ENCODE data around the gene PCNX2. TPM values are rescaled to one million over a fixed set of nuclear protein-coding genes. Genes with fewer than 3 reads are reported as not detected.
A peak's percentile ranks its signal among the peaks of the same experiment; 100 is the strongest.
"Not testable (repeated sequence)": the region's sequence is repeated elsewhere in the genome, so short reads cannot be mapped to it uniquely, and the experiment has no call there.

Gene PCNX2
- total RNA-seq, 1 donor from 2014 or later = 4.9 TPM

DNA sequence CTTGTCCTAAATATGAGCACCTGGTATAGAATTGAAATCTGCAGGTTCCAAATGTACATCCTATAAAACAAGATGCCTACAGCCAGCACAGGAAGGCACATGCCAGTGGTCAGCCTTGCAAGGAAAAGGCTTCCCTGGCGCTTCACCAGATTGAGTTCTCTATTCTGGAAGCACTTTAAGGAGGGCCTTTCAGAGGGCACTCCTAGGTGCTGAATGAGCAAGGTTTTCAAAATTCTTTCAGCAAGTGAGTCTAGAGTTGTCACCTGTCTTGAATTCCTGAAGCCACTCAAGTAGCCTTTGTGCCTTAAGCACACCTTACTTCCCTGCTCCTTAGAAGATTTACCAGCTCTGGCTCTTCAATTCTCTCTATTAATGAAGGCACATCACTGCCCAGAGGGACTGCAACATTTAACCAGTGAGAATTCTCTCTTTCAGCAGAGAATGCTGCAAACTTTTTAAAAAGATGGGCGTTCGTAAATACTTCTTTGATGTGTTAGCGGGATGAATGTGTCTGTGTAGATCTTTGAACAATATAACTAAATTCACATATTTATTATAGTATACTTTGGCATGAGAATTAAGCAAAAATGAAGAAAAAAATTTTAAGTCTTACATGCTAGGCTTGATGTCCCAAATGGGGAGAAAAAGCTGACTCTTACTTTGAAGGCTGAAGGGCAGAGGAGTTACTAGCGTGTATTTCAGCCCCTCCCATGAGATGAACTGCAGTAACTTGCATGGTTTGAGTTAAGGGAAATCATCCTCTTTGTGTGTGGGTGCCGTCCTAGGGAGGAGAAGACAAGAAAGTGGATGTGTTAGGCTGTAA, 183.1 kb downstream of the PCNX2 start:
- DNase-seq (ENCODE audit: low read depth, low spot score) = no peak

DNA sequence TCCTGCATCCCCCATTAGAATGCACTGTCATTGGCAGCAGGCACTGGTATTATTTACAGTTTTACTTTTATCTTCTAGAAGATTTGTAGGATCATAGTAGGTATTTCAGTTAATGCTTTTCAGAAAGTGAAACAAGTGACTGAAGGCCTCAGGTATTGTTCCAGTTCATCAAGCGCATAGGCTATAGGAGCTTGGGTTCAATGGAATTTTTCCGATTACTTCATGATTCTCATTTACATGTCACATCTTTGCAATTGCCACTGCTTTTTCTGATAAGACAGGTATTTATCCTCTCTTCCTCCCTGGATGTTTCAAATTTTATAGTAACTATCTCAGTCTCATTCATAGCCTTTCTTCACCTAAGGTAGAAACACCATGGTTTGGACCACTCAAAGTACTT, 183.8 kb downstream of the PCNX2 start:
- DNase-seq (ENCODE audit: low read depth, low spot score) = no peak

DNA sequence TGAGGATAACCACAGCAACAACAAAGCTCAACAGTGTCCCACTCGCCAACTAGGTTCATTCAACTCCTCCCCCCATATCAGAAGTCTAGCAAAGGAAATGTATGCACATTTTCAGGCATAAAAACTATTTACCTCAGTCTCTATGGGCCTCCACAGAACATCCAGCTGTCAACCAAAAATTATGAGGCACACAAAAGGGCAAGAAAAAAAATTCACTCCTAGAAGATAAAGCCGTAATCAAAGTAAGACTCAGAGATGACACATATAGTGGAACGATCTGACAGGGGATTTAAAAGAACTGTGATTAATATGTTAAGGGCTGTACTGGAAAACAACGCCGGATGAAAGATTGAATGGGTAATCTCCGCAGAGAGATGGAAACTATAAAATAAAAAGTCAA, 186.4 kb downstream of the PCNX2 start:
- no peak for DNase-seq (ENCODE audit: low read depth, low spot score)

DNA sequence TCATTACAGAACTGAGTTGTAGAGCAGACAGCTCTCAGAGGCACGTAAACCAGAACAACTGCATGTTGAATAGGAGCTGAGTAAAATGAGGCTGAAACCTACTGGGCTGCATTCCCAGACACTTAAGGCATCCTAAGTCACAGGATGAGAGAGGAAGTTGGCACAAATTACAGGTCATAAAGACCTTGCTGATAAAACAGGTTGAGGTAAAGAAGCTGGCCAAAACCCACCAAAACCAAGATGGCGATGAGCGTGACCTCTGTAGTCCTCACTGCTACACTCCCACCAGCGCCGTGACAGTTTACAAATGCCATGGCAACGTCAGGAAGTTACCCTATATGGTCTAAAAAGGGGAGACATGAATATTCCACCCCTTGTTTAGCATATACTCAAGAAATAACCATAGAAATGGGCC, 187.8 kb downstream of the PCNX2 start:
- DNase-seq (ENCODE audit: low read depth, low spot score) = not testable (repeated sequence)

DNA sequence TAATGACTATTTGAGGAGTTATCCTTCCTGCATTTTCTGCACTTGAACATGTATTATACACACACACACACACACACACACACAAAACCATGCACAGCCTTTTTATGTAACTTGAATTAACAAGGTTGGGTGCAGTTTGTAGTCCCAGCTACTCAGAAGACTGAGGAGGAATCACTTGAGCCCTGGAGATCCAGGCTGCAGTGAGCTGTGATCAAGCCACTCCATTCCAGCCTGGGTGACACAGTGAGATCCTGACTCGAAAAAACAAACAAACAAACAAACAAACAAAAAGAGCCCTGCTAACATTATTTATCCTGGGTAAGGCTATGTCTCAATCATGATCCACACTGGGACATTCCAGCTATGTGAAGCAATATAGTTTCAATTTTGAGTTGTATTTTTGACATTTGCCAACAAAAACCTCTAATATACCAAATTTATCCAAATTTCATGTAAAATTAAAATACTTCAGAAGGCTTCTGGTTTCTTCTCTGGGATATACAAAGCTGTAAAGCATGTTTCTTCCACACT, 188.3 kb downstream of the PCNX2 start:
- DNase-seq (ENCODE audit: low read depth, low spot score) = no peak

DNA sequence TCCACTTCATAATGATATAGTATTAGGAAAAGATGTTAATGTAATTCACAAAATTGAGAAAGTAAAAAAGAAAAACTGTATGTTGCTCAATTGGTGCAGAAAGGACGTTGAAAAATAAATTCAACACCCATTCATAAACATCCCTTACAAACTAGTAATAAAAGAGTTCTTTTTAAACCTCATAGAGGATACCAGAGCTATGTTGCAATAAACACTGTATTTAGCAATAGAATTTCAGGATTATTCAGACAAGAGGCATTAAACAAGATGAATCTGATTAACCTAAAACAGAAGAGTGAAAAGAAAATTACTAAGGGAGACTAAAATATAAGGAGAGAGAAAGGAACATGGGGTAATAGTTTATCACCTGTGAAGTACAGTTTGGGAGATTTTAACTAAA, 190.3 kb downstream of the PCNX2 start:
- DNase-seq (ENCODE audit: low read depth, low spot score) = no peak

DNA sequence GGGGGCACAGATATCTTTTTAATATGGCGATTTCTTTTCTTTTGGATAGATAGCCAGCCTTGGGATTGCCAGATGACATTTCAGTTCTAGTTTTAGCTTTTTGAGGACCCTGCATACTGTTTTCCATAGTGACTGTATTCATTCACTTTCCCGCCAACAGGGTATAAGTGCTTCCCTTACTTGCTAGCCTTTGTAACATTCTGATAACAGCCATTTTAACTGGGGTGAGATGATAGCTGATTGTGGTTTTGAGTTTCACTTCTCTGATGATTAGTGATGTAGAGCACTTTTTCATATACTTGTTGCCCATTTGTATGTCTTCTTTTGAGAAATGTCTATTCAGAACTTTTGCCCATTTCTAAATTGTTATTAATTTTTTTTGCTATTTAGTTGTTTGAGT, 193.2 kb downstream of the PCNX2 start:
- no peak for DNase-seq (ENCODE audit: low read depth, low spot score)

DNA sequence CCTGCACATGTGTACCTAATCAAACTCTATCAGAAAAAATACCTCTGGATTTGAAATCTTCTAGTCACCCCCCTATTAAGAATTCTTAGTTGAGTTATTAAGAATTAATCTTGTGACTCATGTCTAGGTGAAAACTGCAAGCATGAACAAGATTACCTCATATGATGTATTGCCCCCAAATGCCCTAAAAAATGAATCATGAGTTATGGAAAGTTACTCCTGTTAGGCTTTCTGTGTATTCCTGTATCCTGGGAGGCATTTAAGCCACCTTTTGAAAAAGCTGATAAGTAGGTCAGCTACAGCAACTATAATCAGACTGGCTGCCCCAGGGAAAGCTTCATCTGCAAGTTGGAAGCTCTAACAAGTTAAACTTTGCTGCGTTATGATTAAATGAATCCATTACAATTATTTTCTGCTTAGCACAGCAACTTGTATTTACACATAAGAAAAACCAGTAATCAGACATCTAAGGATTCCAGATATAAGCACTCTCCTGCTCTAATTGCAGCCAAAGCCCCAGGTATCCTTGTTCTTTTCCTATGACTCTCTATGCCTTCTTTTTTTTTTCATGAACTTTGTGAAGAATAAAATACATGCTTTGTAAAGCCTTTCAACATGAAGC, 197.5 kb downstream of the PCNX2 start:
- DNase-seq (ENCODE audit: low read depth, low spot score) = no peak

DNA sequence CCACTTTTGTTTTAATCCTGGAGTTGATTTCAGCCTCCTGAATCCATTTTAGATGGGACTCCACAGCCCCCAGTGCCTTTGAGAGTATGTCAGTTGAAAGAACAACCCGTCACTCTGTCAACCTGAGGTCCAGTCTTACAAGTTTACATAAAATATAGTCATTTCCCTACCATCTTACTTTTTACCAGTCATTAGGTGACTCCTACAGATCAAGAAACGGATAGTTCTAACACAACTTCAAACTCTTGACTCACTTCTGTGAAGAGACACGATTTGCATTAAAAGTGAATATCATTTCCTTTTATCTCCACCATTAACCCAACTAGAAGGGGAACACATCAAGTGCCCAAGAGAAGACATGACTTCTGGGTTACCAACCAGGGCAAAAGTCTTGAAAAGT, 198.0 kb downstream of the PCNX2 start:
- DNase-seq (ENCODE audit: low read depth, low spot score) = no peak

DNA sequence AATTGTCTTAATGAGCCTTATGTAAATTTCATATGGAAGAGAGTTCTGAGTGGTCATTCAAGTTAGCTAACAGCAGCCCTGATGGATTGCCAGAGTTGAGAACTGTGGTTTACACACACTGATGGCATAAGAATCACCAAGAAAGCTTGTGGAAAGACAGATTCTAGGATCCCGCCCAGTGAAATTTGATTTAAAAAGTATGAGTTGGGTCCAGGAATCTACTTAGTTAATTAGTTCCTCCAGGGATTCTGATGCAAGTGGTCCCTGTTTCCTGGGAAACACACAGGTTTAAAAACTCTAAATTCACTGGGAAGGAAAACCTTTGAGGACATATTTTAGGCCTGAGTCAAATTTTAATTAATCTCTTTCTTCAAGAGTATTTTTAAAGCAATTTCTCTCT, 200.8 kb downstream of the PCNX2 start:
- no peak for DNase-seq (ENCODE audit: low read depth, low spot score)

DNA sequence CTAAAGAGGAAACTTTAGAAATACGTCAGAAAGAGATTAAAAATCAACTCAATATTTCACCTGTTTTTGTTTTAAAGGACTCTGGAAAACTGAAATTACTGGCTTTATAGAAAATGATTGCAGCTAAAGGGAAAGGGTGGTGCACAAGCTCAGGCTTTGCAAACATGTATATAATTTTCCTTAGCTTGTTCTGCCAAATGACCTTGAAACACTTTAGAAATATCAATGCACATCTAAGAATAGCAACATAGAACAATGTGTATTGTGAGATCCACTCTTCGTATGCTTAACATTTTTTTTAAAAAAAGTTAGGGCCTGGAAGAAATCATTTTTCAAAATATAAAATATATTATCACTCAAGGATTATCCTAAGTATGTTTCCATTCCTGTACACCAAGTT, 201.3 kb downstream of the PCNX2 start:
- DNase-seq (ENCODE audit: low read depth, low spot score) = no peak

DNA sequence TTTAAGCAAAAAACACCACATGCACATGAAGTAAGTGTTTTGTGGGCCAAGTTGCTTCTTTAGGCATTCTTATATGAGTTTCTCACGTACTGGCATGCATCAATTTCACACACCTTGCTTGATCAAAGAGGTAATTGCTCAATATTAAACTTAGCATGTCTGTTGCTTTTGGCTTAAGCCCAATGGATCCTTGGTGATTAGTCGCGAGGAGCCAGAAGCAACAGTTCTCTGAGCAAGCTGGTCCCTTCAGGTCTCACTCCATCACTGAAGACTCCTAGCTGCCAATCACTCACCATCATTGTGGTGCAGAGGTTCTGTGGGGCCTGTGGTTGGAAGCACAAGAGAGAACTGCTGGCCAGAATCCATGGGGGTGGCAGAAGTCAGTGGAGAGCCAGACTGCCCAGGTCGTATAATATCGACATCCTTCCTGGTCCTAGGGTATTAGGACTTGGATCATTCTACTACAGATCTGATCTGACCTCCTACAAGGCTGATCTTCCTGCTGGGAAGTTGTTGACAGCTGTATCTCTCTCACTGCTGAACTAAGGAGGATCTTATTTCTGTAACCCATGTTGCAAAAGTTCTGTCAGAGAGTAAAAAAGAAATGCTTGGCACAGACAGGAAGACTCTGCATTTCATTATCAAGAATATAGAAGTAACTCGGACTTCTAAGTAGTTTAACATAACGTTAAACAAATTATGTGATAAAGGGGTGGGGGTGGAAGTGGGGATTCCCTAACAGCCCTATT, 204.6 kb downstream of the PCNX2 start:
- DNase-seq (ENCODE audit: low read depth, low spot score) = no peak

DNA sequence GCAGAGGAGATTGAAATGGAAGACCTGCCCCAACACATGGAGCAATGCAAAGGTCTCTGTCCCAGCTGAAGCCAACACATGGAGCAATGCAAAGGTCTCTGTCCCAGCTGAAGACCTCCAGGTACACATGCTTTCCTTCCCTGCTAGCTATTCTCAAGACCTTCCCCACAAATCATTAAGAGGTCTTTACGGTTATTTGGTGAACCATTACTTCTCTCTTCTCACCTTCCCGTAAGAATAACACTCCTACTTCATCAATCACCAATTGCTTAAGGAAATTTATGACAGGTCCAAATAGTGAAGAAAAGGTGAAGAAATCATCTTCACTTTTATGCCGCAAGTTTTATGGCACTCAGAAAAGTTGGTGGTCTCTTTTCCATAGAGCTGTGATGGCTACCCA, 206.3 kb downstream of the PCNX2 start:
- no peak for DNase-seq (ENCODE audit: low read depth, low spot score)

DNA sequence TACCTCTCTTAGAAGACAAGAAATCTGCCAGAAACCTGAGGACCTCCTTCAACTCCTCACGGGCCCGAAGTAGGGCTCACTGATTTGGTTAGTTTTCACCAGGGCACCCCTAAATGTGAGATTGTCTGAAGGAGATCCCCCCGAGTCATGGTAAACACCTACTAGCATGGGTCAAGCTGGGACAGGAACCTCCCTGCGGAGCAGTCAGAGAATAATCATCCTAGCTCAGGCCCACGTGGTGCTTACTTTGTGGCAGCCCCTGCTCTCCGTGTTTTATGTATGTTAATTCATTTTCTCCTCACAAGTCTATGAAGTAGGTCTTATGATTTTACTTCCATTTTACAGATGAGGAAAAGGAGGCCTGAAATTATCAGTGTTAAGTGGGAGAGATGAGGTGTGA, 206.9 kb downstream of the PCNX2 start:
- DNase-seq (ENCODE audit: low read depth, low spot score) = no peak

DNA sequence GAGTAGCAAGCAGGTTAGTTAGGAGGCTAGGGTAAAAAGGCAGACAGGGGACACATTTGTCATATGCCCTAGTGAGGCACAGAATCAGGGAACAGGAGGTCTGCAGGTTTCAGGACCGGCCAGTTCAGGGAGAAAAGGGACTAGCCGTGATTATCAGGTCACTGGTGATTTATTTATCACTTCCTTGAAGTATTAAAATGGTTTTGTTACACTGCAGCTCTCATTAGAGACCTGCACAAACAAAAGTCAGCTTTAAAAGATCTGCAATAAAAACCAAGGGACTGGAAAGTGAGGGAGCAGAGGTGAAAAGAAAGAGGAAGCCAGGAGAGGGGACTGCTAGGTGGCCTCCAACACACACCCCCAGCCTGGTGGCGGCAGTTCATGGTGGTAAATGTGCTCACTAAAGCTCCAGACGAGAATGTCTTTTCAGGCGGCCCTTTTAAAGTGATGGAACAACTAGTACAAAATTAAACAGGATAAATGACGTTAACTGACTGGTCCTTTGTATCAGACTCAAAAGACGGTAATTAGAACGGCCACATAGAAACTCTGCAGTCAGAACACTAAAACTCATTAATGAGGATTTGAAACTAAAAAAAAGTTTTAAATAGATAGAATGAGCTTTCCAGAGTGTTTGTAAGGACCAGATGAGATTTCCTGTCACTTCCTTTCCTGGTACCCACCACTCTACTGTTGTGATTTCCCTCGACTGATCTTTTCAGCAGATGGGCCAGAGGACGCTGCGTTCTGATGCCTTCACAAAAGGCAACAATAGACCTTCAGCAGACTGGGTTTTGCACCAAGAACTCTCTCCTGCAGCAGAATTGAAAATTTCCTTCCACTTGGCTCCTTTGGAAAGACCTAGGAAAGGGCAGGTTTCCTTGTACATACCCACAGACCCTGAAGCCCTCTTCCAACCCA, 208.3 kb downstream of the PCNX2 start:
- no peak for DNase-seq (ENCODE audit: low read depth, low spot score)

DNA sequence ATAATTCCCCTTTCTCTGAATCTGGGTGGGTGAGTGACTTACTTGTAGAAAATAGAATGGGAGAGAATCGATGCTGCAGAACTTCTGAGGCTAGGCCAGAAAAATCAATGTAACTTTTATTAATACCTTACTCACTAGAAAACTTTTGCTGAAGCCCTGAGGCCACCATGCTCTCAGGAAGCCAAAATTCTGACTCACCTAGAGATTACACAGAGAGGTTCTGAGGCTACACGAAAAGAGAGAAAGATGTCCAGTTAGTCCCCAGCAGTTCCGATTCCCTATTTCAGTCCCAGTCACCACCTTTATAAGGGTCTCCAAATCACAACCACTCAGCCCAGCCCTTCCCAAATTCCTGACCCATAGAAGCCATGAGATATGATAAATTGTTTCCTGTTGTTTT, 210.0 kb downstream of the PCNX2 start:
- DNase-seq (ENCODE audit: low read depth, low spot score) = no peak

DNA sequence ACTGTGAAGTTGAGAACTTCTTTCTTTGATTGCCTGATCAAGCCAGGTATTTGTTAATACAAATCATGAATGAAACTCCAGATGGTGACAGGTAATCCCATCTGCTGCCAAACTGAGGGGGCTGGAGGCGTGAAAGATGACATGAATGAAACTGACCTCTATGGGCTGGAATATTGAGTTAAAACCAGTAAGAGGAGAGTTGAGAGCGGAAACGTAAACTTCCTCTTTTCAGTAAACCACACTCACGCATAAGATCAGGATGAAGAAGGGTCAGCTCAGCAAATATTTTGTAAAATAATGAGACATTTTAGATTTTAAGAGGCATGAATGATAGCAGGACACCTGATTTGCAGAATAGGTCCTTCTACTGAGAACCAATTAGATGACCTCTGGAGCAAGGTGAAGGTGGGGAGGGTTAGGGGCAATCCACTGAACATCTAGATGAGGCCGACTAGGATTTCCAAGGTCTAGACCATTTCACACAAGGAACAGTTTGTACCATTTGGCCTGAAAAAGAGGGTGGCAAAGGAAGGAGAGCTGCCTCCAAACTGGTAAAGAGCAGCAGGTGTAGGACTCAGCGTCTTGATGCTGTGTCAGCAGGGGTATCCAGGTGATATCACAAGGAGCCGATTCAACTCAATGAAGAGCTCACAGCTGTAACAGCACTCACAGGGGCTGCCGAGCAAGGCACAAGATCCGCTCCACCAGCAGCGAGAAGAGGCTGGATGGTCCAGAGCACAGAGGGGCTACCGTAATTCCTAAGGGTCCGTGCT, 212.6 kb downstream of the PCNX2 start:
- no peak for DNase-seq (ENCODE audit: low read depth, low spot score)

DNA sequence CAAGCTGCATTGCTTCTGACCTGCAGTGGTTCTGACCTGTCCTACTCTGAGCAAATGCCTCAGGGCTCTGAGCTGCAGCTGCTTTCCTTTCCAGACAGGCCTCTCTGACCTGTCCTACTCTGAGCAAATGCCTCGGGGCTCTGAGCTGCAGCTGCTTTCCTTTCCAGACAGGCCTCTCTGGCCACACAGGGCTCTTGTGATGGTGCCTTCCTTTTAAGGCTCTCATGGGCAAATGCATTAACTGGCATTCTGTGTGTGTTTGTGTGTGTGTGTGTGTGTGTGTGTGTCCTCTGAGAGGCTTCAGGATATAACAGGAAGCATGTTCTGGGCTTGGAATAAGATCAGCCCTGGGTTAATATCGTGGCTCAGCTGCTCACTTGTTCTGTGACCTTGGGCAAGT, 213.8 kb downstream of the PCNX2 start:
- DNase-seq (ENCODE audit: low read depth, low spot score) = peak; percentile 24

DNA sequence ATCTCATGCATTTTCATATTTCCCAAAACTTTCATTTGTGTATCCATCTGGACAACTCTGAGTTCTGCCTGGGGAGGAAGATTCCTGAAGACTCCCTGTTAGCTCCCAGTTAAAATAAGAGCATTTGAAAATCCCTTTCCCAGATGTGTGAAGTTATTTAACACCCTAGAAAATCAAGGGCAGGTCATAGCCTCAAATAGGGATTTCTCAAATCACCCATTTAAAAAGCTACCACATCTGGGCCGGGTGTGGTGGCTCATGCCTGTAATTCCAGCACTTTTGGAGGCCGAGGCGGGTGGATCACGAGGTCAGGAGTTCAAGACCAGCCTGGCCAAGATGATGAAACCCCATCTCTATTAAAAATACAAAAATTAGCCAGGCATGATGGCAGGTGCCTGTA, 214.7 kb downstream of the PCNX2 start:
- DNase-seq (ENCODE audit: low read depth, low spot score) = not testable (repeated sequence)

DNA sequence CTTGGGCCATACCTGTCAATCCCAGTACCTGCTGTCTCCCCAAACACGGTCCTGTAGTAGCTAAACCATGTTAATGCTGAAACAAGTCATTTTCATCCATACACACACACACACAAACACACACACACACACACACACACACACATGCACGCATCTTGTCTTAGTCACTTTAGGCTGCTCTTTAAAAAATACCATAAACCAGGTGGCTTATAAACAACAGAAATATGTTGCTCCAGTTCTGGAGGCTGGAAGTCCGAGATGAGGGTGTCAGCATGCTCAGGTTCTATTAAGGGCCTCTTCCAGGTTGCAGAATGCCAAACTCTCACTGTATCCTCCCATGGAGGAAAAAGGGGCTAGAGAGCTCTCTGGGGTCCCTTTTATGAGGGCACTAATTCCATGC, 215.2 kb downstream of the PCNX2 start:
- DNase-seq (ENCODE audit: low read depth, low spot score) = no peak
